ENCODE results near the gene TLDC2. TPM values are rescaled to one million over a fixed set of nuclear protein-coding genes. Genes with fewer than 3 reads are reported as not detected.

Gene TLDC2
- total RNA-seq, 1 experiment from 2014 or later: 1.1 TPM

- no peak overlapping the region for H3K27ac Mint-ChIP-seq (ENCODE audit: unreplicated experiment)
- H3K9me3 Mint-ChIP-seq (ENCODE audit: low read depth, unreplicated experiment): no peaks in the 10 kb centered on the region
- intact Hi-C loops (cut with micrococcal nuclease; ENCODE audit: unreplicated experiment): no loop called here
- no TSS peak for BruUV-seq (replicated peaks)
- peaks cover 33% of the 10 kb centered on the region for H3K4me1 Mint-ChIP-seq (ENCODE audit: low read depth, unreplicated experiment)
- TF ChIP-seq CTCF (IDR thresholded peaks at IDR 0.05; ENCODE audit: unreplicated experiment): no peak
- H3K36me3 Mint-ChIP-seq (ENCODE audit: insufficient read depth, unreplicated experiment): no peaks in the 10 kb centered on the region
- H3K4me3 Mint-ChIP-seq (ENCODE audit: low read depth, unreplicated experiment): no peak overlapping the region
- no peaks in the 10 kb centered on the region for H3K27me3 Mint-ChIP-seq (ENCODE audit: unreplicated experiment)
- no peak for DNase-seq
- CTCF ChIA-PET: interaction anchor here (0.6 to 1.9 kb wide), 8 partner anchors 9 to 1283 kb away, joined by 3 to 6 read pairs (median 4); no protein-coding TSS in a partner anchor
Measured at GRCh38 chr20:36856691-36857635, 19.0 kb upstream of the TLDC2 start.

GRCh38 chr20:36859282-36859555, 16.7 kb upstream of the TLDC2 start:
- no peak for TF ChIP-seq CTCF (IDR thresholded peaks at IDR 0.05; ENCODE audit: unreplicated experiment)
- H3K9me3 Mint-ChIP-seq (ENCODE audit: low read depth, unreplicated experiment): no peaks in the 10 kb centered on the region
- peaks cover 29% of the 10 kb centered on the region for H3K4me1 Mint-ChIP-seq (ENCODE audit: low read depth, unreplicated experiment)
- no TSS peak for BruUV-seq (replicated peaks)
- no peaks in the 10 kb centered on the region for H3K27me3 Mint-ChIP-seq (ENCODE audit: unreplicated experiment)
- peaks cover 6% of the 10 kb centered on the region for H3K36me3 Mint-ChIP-seq (ENCODE audit: insufficient read depth, unreplicated experiment)
- intact Hi-C loops (cut with micrococcal nuclease; ENCODE audit: unreplicated experiment): no loop called here
- no peak overlapping the region for H3K27ac Mint-ChIP-seq (ENCODE audit: unreplicated experiment)
- DNase-seq: no peak
- CTCF ChIA-PET: interaction anchor here (0.6 to 0.7 kb wide), 2 partner anchors 23 to 259 kb away, joined by 3 to 4 read pairs; no protein-coding TSS in a partner anchor
- H3K4me3 Mint-ChIP-seq (ENCODE audit: low read depth, unreplicated experiment): no peak overlapping the region

- TF ChIP-seq CTCF (IDR thresholded peaks at IDR 0.05; ENCODE audit: unreplicated experiment): no peak
- intact Hi-C loops (cut with micrococcal nuclease; ENCODE audit: unreplicated experiment): no loop called here
- Mint-ChIP-seq H3K4me1 (ENCODE audit: low read depth, unreplicated experiment) (peaks cover 28% of the 10 kb centered on the region), H3K27ac (ENCODE audit: unreplicated experiment) (no peak overlapping the region), H3K27me3 (ENCODE audit: unreplicated experiment) (peaks cover 4% of the 10 kb centered on the region), H3K36me3 (ENCODE audit: insufficient read depth, unreplicated experiment) (peaks cover 10% of the 10 kb centered on the region), H3K9me3 (ENCODE audit: low read depth, unreplicated experiment) (no peaks in the 10 kb centered on the region), H3K4me3 (ENCODE audit: low read depth, unreplicated experiment) (no peak overlapping the region)
- no TSS peak for BruUV-seq (replicated peaks)
- no peak for DNase-seq
- CTCF ChIA-PET: interaction anchor here (2.3 kb wide), 1 partner anchor 51 kb away, joined by 5 read pairs; no protein-coding TSS in a partner anchor
Measured at GRCh38 chr20:36859700-36860330, 16.1 kb upstream of the TLDC2 start.

- BruUV-seq (replicated peaks): TSS peak; percentile 19
- DNase-seq: no peak
- Mint-ChIP-seq H3K9me3 (ENCODE audit: low read depth, unreplicated experiment) (no peaks in the 10 kb centered on the region), H3K27ac (ENCODE audit: unreplicated experiment) (no peak overlapping the region), H3K4me1 (ENCODE audit: low read depth, unreplicated experiment) (peaks cover 33% of the 10 kb centered on the region), H3K27me3 (ENCODE audit: unreplicated experiment) (peaks cover 10% of the 10 kb centered on the region), H3K4me3 (ENCODE audit: low read depth, unreplicated experiment) (no peak overlapping the region), H3K36me3 (ENCODE audit: insufficient read depth, unreplicated experiment) (peaks cover 15% of the 10 kb centered on the region)
- no peak for TF ChIP-seq CTCF (IDR thresholded peaks at IDR 0.05; ENCODE audit: unreplicated experiment)
- intact Hi-C loops (cut with micrococcal nuclease; ENCODE audit: unreplicated experiment): no loop called here
- CTCF ChIA-PET: interaction anchor here (2.3 kb wide), 1 partner anchor 52 kb away, joined by 5 read pairs; no protein-coding TSS in a partner anchor
Measured at GRCh38 chr20:36860339-36860738, 15.6 kb upstream of the TLDC2 start.

Measured in Calu3 (cell line).